Body of pancreas (tissue), 4 donors: ENCODE results near the gene CKM. TPM values are rescaled to one million over a fixed set of nuclear protein-coding genes. Genes with fewer than 3 reads are reported as not detected.

Source experiments
- ATAC-seq: fragments of 150-250 bp; one replicate; pipeline ENCODE4 v1.9.1; 2016
- DNase-seq, 4 donors: peaks; one replicate each; pipeline ENCODE4 v3.0.0-alpha.2; 2019
- H3K27ac ChIP-seq, 4 donors: fragments of 200-600 bp; sonication (generic); 1 replicate in 3 of 4; 2 replicates in 1 of 4; pipeline versions ENCODE4 v1.5.1 to v1.6.1; 2016 to 2019; ENCODE audit warnings: mild to moderate bottlenecking in 1 of 4, mixed read lengths in 1 of 4, moderate library complexity in 1 of 4
- H3K27me3 ChIP-seq, 2 donors: fragments of 200-600 bp; sonication (generic); one replicate each; pipeline ENCODE4 v1.6.0; 2016; ENCODE audit warnings: mild to moderate bottlenecking in 1 of 2
- H3K36me3 ChIP-seq, 2 donors: fragments of 200-600 bp; sonication (generic); replicated peaks in 1 of 2; 2 replicates each; pipeline ENCODE4 v1.5.1; 2016; ENCODE audit warnings: low read depth in 2 of 2; ENCODE audit not compliant: insufficient read depth in 1 of 2
- H3K4me1 ChIP-seq: fragments of 200-600 bp; sonication (generic); one replicate; pipeline ENCODE4 v1.6.0; 2016
- H3K4me3 ChIP-seq, 2 donors: fragments of 200-600 bp; sonication (generic); 1 replicate in 1 of 2; 2 replicates in 1 of 2; pipeline ENCODE4 v1.5.1; 2016 to 2019
- H3K9me3 ChIP-seq, 3 donors: fragments of 200-600 bp; sonication (generic); 1 replicate in 2 of 3; 2 replicates in 1 of 3; pipeline ENCODE4 v1.5.1; 2016
- POLR2A ChIP-seq, 3 donors: fragments of 450-650 bp; IDR thresholded peaks; one replicate each; pipeline ENCODE4 v1.6.1; 2016; ENCODE audit warnings: antibody characterized with exemption in 3 of 3, mild to moderate bottlenecking in 2 of 3
- WGBS, 2 donors: methylation state at CpG; one replicate each; pipeline ENCODE4 v1.1.5; 2017; 5-methylcytosine and 5-hydroxymethylcytosine counted together
- intact Hi-C: fragments of 100-400 bp; cut with DNase I; formaldehyde crosslinking; loops from one replicate; pipeline ENCODE4 v1.15.1; 2023
- total RNA-seq, 2 donors: library from RNA; depleted of rRNA; stranded (reverse); fragments of >200 nt; gene quantifications; one replicate each; pipeline ENCODE4 v1.1.0, GENCODE V29; 2016
- TF ChIP-seq, protein P1 (sequence below), 7 experiments: fragments of 450-650 bp in 4 of 7; fragments of 200-600 bp in 3 of 7; sonication (generic) in 3 of 7; IDR thresholded peaks; one replicate each; pipeline ENCODE4 v1.5.1; 2016 to 2019; ENCODE audit warnings: antibody characterized with exemption in 7 of 7

Gene CKM
- total RNA-seq, 2 donors from 2014 or later = not detected

DNA sequence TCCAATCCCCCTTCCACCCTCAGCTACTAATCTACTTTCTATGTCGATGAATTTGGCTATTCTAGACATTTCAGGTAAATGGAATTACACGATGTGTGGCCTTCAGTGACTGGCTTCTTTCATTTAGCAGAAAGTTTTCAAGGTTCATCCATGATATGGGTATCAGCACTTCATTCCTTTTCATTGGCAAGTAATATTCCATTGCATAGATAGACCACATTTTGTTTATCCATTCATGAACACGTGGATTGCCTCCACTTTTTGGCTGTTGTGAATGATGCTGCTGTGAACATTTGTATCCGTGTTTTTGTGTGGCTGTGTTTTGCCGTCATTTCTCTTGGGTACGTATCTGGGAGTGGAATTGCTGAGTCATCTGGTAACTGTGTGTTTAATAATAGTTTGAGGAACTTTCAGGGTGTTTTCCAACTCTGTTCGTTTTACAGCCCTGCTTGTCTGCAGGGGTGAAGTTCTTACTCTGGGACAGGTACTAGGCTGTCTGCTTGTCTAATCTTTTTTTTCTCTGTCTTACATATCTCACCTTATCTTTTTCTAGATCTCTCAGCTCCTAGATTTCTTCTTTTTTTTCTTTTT lies 39.1 kb downstream of the CKM start:
- no peak for ATAC-seq
- no peaks in the 10 kb centered on the region for H3K4me1 ChIP-seq
- DNase-seq = no peak
- no peaks in the 10 kb centered on the region for H3K9me3 ChIP-seq
- peaks cover 0 to 8% of the 10 kb centered on the region in 2 donors for H3K36me3 ChIP-seq
- no peaks in the 10 kb centered on the region for H3K27me3 ChIP-seq
- H3K4me3 ChIP-seq = no peak overlapping the region
- 64 to 86% methylated on average over 7 of the region's 7 CpGs for WGBS, 2 donors
- H3K27ac ChIP-seq = no peak overlapping the region
- intact Hi-C loops = no loop called here
- TF ChIP-seq POLR2A (IDR thresholded peaks at IDR 0.05) = no peak
- TF ChIP-seq, protein P1, sequence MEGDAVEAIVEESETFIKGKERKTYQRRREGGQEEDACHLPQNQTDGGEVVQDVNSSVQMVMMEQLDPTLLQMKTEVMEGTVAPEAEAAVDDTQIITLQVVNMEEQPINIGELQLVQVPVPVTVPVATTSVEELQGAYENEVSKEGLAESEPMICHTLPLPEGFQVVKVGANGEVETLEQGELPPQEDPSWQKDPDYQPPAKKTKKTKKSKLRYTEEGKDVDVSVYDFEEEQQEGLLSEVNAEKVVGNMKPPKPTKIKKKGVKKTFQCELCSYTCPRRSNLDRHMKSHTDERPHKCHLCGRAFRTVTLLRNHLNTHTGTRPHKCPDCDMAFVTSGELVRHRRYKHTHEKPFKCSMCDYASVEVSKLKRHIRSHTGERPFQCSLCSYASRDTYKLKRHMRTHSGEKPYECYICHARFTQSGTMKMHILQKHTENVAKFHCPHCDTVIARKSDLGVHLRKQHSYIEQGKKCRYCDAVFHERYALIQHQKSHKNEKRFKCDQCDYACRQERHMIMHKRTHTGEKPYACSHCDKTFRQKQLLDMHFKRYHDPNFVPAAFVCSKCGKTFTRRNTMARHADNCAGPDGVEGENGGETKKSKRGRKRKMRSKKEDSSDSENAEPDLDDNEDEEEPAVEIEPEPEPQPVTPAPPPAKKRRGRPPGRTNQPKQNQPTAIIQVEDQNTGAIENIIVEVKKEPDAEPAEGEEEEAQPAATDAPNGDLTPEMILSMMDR (IDR thresholded peaks at IDR 0.05) = no peak

DNA sequence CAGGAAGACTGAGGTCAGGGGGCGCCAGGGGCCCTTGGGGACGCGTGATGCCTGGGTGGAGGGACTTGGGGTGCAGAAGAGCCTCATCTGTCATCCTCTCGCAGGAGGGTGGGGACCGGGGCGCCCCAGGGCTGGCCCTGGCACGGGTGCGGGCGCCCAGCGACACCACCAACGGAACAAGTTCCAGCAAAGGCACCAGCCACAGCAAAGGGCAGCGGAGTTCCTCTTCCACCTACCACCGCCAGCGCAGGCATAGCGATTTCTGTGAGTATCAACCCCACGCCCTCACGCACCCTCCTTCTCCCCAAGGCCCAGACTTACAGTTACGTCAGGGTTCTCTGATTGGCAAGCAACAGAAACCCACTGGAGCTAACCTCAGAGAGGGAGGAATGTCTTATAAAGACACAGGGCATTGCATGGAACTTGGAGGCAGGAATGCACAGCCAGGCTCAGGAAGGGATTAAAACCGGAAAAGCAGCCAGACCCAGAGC lies 42.2 kb downstream of the CKM start:
- ATAC-seq (no peak), DNase-seq (no peak)
- intact Hi-C loops = no loop called here
- TF ChIP-seq POLR2A (IDR thresholded peaks at IDR 0.05) = no peak
- TF ChIP-seq, protein P1 (IDR thresholded peaks at IDR 0.05) = no peak
- WGBS, 2 donors = 93% methylated on average over 16 to 19 of the region's 19 CpGs
- no peak overlapping the region for H3K27ac ChIP-seq
- no peaks in the 10 kb centered on the region for H3K9me3 ChIP-seq
- H3K36me3 ChIP-seq = peaks cover 0 to 8% of the 10 kb centered on the region in 2 donors
- H3K4me1 ChIP-seq = no peaks in the 10 kb centered on the region
- no peak overlapping the region for H3K4me3 ChIP-seq
- H3K27me3 ChIP-seq = no peaks in the 10 kb centered on the region

DNA sequence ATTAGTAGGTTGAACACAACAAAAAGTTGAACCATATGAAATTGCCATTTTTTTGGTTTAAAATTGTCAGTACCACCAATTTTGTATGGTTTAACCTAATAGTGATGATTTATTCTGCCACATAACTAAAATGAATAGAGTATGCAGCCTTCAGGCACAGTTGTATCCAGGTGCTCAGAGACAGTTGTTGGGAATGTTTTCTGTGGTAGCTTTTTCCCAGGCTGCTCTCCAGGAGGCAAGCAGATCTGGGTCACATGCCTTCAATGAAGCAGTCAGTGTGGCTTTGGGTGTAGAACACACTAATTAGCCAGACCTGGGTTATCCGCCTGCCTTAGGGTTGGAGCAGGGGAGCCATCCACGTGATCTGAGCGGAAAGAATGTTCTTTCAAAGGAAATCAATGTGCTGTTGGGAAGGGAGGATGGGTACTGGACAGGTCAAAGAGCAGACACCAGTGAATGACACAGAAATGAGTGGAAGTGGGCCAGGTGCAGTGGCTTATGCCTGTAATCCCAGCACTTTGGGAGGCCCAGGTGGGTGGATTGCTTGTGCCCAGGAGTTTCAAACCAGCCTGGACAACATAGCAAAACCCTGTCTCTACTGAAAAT lies 43.0 kb downstream of the CKM start:
- Histone ChIP-seq H3K9me3 (no peaks in the 10 kb centered on the region), H3K4me3 (no peak overlapping the region), H3K36me3 (peaks cover 0 to 9% of the 10 kb centered on the region in 2 donors), H3K27ac (no peak overlapping the region), H3K27me3 (no peaks in the 10 kb centered on the region), H3K4me1 (no peaks in the 10 kb centered on the region)
- 81 to 93% methylated on average over 3 of the region's 3 CpGs for WGBS, 2 donors
- intact Hi-C loops = no loop called here
- TF ChIP-seq, protein P1 (IDR thresholded peaks at IDR 0.05) = no peak
- TF ChIP-seq POLR2A (IDR thresholded peaks at IDR 0.05) = no peak
- DNase-seq = no peak
- ATAC-seq = no peak

DNA sequence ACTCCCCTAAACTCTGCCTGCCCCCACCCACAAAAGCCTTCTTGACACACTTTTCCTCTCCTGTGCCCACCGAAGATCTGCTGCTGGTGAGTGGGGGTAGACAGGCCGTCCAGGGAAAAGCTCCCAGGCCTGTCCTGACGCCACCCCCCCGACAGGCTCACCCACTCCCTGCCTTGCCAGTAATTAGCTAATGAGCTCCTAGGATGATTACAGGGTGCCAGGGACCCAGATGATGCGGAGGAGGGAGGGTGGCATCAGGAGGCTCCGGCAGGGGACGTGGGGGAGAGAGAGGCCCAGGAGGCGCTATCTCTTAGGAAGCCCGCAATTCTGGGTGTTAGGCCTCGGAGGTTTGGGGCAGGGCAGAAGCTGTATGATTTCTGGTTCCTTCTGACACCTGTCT lies 44.6 kb downstream of the CKM start:
- ATAC-seq (no peak), DNase-seq (no peak)
- Histone ChIP-seq H3K4me1 (peaks cover 5% of the 10 kb centered on the region), H3K27ac (no peak overlapping the region), H3K9me3 (no peaks in the 10 kb centered on the region), H3K36me3 (peaks cover 0 to 8% of the 10 kb centered on the region in 2 donors), H3K27me3 (no peaks in the 10 kb centered on the region), H3K4me3 (no peak overlapping the region)
- TF ChIP-seq, protein P1 (IDR thresholded peaks at IDR 0.05) = no peak
- no peak for TF ChIP-seq POLR2A (IDR thresholded peaks at IDR 0.05)
- intact Hi-C loops = no loop called here
- 85 to 93% methylated on average over 8 to 10 of the region's 10 CpGs for WGBS, 2 donors

DNA sequence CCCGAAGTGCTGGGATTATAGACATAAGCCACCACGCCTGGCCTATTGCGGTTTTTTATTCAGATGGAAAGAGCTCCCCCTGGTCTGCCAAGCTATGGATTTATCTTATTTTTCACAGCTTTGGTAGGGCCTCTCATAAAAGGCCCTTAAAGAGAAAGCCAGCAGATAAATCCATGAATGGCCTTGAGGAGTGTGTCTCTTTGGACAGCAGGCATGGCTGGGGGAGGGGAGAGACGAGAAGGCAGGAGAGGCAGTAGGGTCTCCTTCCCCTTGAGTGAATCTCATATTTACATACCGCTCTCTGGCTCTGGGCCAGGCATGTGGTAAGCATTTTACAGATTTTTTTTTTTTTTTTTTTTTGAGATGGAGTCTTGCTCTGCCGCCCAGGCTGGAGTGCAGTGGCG lies 46.4 kb downstream of the CKM start:
- no peak overlapping the region for H3K27ac ChIP-seq
- no peaks in the 10 kb centered on the region for H3K27me3 ChIP-seq
- no peak overlapping the region for H3K4me3 ChIP-seq
- H3K9me3 ChIP-seq = no peaks in the 10 kb centered on the region
- DNase-seq (peak in 1 of 4 donors; percentile 31), ATAC-seq (no peak)
- 71 to 74% methylated on average over 7 of the region's 7 CpGs for WGBS, 2 donors
- peaks cover 12% of the 10 kb centered on the region for H3K4me1 ChIP-seq
- intact Hi-C loops = no loop called here
- no peak for TF ChIP-seq POLR2A (IDR thresholded peaks at IDR 0.05)
- peaks cover 0 to 5% of the 10 kb centered on the region in 2 donors for H3K36me3 ChIP-seq
